Measurements from ENCODE around the gene KIAA0513.

KIAA0513 gene

GRCh38 chr16:85005285-85006069, 22.1 kb upstream of the KIAA0513 start:
- DNase-seq, result no peak

GRCh38 chr16:85006639-85007038, 21.0 kb upstream of the KIAA0513 start:
- no peak for DNase-seq

- no peak for DNase-seq
Measured at GRCh38 chr16:85007496-85008214, 19.9 kb upstream of the KIAA0513 start.

DNA sequence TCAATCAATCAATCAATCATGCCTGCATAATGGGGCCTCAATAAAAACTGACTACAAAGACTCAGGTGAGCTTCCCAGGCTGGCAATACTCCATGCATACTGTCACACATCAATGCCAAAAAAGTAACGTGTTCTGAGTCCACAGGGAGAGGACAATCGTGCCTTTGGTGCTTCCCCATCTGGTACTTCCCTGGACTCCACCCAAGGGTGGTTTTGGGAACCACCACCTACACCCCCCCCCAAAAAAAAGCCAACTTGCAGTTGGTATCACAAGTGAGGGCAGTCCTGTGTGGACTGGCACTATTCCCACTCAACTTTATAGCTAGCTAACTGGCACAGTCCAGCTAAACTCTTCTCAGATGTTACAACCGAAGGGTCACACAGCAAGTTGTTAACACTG, 19.3 kb upstream of the KIAA0513 start:
- no peak for DNase-seq

DNA sequence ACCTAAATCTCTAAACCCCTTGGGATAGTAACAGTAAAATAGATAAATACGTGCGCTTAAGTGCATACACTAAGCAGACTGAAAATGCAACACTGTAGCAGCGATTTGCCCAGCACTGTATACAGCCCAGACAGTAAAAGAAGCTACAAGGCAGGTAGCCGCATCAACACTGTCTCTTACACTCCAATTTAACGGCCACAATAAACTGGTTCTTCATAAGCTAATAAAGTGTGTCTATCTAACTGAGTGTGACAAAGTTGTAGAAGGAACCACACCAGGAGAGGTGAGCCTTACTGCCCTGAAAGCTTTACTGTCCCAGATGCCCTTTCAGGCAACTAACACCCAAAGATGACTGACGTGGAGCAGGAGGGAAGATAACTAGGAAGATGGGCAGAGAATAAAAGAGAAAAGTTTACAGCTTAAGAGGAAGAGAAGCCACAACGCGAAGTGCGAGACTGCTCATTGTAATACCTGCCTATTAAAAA, 17.1 kb upstream of the KIAA0513 start:
- no peak for DNase-seq

DNA sequence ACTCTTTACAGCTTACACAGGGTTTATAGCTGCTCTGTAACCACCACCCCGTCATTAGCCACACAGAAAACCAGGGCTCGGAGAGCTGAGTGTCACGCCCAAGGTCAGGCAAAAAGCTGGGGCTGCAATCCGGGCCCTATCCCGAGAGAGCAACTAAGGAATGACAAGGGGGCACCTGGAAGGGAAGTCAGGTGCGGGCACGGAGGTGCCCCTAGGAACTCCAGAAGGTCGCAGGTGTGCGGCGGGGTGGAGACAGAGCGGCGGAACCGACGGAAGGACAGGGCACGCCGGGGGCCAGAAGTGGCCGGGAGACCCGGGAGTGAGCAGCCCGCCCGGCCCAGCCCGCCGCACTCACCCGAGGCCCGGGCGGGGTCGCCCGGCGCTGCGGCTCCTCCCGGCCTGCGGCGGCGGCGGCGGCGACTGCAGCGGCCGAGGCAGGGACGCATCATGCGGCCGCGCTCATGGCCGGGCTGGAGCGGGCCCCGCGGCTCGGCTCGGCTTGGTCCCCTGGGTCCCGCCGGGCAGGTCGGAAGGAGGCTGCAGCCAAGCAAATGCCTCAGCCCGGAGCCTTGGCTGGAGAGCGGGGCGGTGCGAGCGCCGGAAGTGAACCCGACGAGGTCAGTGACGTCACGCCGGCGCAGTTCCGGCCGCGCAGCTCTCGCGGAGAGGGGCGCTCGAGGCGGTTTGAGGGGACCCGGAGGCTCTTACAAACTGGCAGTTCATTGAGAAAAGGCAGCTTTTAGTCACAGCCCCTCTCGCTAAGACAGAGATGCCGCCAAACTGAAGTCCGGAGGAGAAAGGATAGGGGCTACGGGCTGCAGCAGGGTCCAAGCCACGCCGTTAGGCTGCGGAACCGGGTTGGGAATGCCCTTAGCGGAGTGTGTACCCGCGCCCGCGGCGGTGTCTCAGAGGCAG, 16.4 kb upstream of the KIAA0513 start, which contains the start of gene ZDHHC7:
Gene ZDHHC7 (minus strand): TSS at position 605 of the 915 bp plus-strand sequence. CDS start 20,917 bp downstream, outside the sequence.
- DNase-seq, result peak; percentile 81 to 84

GRCh38 chr16:85011846-85012284, 15.7 kb upstream of the KIAA0513 start:
- no peak for DNase-seq

DNA sequence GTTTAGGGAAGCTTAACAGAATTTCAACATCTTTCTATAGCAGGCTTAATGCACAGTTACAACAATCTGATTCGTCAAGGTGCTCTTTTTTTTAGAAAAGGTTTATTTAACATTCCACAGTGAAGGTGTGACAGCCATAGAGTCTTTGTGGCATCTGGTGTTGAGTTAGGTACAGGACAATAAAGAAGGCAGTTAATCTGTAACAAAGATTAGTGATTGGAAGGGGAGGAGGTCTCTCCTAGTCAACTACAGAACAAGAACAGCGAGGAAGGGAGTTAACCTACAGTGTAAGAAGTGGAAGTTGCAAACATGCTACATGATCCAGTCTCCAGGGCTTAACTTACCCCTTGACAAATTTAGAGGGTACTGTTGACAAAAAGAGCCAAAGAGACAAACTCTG, 13.3 kb upstream of the KIAA0513 start:
- DNase-seq, result no peak

DNA sequence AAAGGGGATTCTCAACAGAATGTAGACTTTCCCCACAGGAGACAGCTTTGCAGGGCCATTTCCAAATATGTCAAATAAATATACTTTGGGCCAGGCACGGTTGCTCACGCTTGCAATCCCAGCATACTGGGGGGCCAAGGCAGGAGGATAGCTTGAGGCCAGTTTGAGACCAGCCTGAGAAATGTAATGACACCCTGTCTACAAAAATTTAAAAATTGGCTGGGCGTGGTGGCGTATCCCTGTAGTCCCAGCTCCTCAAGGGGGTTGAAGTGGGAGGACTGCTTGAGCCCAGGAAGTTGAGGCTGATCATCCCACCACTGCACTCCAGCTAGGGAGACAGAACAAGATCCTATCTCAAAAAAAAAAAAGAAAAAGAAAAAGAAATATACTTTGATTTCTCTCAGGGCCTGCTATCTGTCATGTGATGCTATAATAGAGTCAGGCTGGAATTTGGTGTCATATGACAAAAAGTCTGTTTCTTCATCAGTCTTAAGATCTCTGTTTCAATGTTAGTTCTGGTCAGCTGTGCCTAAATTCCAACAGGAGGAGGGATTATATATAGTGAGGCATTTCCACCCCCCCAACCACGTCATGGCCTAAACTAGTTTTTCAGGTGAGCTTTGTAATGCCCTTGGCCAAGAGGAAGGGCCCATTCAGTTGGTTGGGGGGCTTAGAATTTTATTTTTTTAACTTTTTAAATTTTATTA, 12.0 kb upstream of the KIAA0513 start:
- no peak for DNase-seq

GRCh38 chr16:85017151-85017550, 10.4 kb upstream of the KIAA0513 start:
- no peak for DNase-seq

GRCh38 chr16:85017633-85018032, 10.0 kb upstream of the KIAA0513 start:
- no peak for DNase-seq

- no peak for DNase-seq
Measured at GRCh38 chr16:85018529-85019236, 8.9 kb upstream of the KIAA0513 start.

- DNase-seq, result no peak
Measured at GRCh38 chr16:85019659-85020245, 7.8 kb upstream of the KIAA0513 start.

GRCh38 chr16:85025781-85026653, 1.6 kb upstream of the KIAA0513 start:
- DNase-seq, result no peak

GRCh38 chr16:85026703-85027102, 892 bp upstream of the KIAA0513 start:
- DNase-seq, result no peak

- peak in 1 of 2 experiments; percentile 15 for DNase-seq
Measured at GRCh38 chr16:85027958-85028684, 526 bp downstream of the KIAA0513 start.

DNA sequence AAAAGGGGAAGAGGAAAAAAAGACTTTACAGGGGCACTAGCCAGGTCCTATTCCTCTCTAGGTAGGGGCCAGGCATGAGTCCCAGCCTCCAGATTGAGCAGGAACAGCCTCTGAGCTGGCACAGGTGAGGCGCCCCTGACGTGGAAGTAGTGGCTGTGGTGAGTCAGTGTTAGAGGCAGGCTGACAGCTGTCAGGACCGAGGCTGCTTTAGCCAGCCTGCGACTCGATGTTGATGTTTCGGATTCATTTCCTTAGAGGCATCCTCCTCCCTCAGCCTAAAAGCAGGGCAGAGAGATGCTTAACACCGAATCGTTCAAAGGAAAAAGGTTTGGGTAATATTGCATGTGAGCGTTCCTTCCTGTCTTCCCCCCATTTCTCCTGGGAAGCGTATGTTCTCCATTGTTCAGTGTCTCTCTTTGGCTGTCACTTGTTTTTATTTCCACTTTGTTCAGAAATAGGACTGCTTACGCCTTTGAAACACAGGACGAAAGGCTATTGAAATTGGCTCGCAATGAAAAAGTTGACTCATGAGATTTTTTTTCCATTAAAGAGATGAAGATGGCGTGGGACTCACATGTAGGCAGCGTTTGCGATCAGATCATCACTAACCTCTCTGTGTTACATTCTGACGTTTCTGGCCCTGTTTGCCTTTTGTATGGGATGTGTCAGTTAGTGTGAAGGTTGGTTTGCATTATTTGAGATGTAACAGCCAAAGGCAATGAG, 1.3 kb downstream of the KIAA0513 start:
- peak; percentile 64 to 82 for DNase-seq

DNA sequence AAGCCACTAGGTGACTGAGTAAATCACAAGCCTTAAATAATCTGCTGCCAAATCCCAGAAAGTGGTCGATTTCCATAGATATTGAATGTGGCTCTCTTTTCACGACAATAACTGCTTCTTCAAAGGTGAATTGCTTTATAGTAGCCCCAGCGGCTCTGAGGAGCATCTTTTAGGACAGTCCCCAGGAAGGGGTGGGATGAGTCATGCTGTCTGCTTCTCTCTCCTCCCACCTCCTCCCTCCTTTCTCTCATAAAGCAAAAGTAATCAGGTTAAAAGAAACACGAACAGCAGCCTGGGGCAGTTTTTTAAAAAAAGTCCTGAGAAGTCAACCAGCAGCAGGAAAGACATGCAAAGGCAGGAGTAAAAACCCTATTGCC, 1.8 kb downstream of the KIAA0513 start:
- DNase-seq, result peak; percentile 44 to 74

DNA sequence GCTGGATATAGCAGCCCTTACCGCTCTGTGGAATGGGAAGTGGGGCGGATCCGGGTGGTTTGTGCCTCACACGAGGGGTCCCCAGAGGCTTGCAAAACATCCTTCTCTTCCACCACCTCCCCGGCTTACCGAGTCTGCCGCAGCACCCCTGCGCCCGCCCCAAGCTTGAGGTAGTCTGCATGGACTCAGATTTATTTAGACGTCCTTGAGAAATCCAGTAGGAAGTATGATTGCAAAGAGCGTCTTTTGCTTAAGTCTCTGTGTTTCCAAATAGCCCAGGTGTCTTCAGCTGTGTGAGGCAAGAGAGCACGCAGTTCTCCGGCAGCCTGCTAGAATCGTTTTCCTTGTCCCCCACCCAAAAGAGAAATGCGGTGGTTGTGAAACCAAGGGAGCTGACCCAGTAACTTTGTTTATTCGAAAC, 2.4 kb downstream of the KIAA0513 start:
- no peak for DNase-seq

All from stimulated activated CD4-positive, alpha-beta T cell treated with anti-CD3 and anti-CD28 coated beads, Interleukin-4, amount 100 ng/mL, for 4 hours (primary cell).